Right lobe of liver (tissue), 6 donors: ENCODE measurements around the gene APOBEC3G. TPM values are rescaled to one million over a fixed set of nuclear protein-coding genes. Genes with fewer than 3 reads are reported as not detected.

Experiments used
- ATAC-seq, 4 donors: fragments of 200-7000 bp; cut with Tn5 transposase; one replicate each; pipeline ENCODE4 v1.9.1; 2020; ENCODE audit warnings: mild to moderate bottlenecking in 4 of 4, moderate library complexity in 4 of 4
- DNase-seq, 3 donors: peaks; one replicate each; pipeline ENCODE4 v3.0.0-alpha.2; 2020
- H3K27ac ChIP-seq, 3 donors: fragments of 200-600 bp; one replicate each; pipeline ENCODE4 v1.8.0; 2022
- H3K27me3 ChIP-seq, 2 donors: fragments of 200-600 bp; one replicate each; pipeline ENCODE4 v1.8.0; 2022
- H3K36me3 ChIP-seq, 4 donors: fragments of 200-600 bp; sonication (generic) in 1 of 4; one replicate each; pipeline versions ENCODE4 v1.5.1 to v1.8.0; 2017 to 2022; ENCODE audit warnings: control low read depth in 1 of 4
- H3K4me1 ChIP-seq, 4 donors: fragments of 200-600 bp; sonication (generic) in 1 of 4; one replicate each; pipeline versions ENCODE4 v1.5.1 to v1.8.0; 2017 to 2022; ENCODE audit warnings: control low read depth in 1 of 4
- H3K4me3 ChIP-seq, 3 donors: fragments of 200-600 bp; one replicate each; pipeline ENCODE4 v1.8.0; 2022
- H3K9me3 ChIP-seq, 4 donors: fragments of 200-600 bp; sonication (generic) in 1 of 4; one replicate each; pipeline versions ENCODE4 v1.5.1 to v1.8.0; 2017 to 2022; ENCODE audit warnings: control low read depth in 1 of 4
- POLR2A ChIP-seq: fragments of 450-650 bp; IDR thresholded peaks from one replicate; pipeline ENCODE4 v1.6.1; 2017; ENCODE audit warnings: antibody characterized with exemption, mild to moderate bottlenecking
- WGBS: methylation state at CpG from one replicate; pipeline ENCODE4 v1.1.6; 2018; ENCODE audit warnings: low coverage, low lambda C conversion rate; ENCODE audit not compliant: insufficient coverage; ENCODE audit errors: missing lambda C conversion rate; 5-methylcytosine and 5-hydroxymethylcytosine counted together
- intact Hi-C, 2 donors: fragments of 100-400 bp; cut with DNase I; formaldehyde crosslinking; loops; one replicate each; pipeline versions ENCODE4 v1.11.2 to v1.14.1; 2022
- total RNA-seq, 6 experiments: library from RNA; depleted of rRNA in 2 of 6; stranded (reverse); fragments of >200 nt in 2 of 6; fragmentation: NEBNext Ultra II Directional in 3 of 6; extraction: Animal tissue kit (Norgen Biotek cat#: 25700) in 3 of 6; gene quantifications; one replicate each; pipeline versions ENCODE4 v1.1.0 to v1.2.4, GENCODE V29; 2016 to 2023
- TF ChIP-seq, protein P1 (sequence below), 4 donors: fragments of 200-600 bp in 3 of 4; fragments of 450-650 bp in 1 of 4; IDR thresholded peaks; one replicate each; pipeline versions ENCODE4 v1.5.1 to v1.8.0; 2016 to 2022; ENCODE audit warnings: antibody characterized with exemption in 4 of 4, mild to moderate bottlenecking in 2 of 4
- donor health status: DM: no; HTN: yes; CAD: no.
- donor health status: DM: no; HTN: no; CAD: no.
- donor health status: DM: no; HTN: no; CAD: no.
- donor health status: DM: no; HTN: yes; CAD: no.
- donor health status: DM: no; HTN: yes; CAD: no.

APOBEC3G gene
- total RNA-seq, 6 experiments from 2014 or later = 0.42 to 3.0 (median 2.0) TPM

DNA sequence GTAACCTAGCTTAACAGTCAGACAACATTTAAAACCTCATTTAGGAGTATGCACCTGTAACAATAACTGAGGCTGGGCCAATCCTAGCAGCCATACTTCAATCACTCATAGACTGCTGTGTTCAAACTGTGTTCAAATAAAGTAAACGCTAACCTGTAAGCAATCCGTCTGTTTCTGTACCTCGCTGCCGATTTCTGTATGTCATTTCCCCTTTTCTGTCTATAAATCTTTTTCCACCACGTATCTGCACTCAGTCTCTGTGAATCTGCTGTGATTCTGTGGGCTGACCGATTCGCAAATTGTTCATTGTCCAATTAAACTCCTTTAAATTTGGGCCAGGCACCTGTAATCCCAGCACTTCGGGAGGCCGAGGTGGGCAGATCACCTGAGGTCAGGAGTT lies 32.3 kb downstream of the APOBEC3G start:
- TF ChIP-seq, protein P1, sequence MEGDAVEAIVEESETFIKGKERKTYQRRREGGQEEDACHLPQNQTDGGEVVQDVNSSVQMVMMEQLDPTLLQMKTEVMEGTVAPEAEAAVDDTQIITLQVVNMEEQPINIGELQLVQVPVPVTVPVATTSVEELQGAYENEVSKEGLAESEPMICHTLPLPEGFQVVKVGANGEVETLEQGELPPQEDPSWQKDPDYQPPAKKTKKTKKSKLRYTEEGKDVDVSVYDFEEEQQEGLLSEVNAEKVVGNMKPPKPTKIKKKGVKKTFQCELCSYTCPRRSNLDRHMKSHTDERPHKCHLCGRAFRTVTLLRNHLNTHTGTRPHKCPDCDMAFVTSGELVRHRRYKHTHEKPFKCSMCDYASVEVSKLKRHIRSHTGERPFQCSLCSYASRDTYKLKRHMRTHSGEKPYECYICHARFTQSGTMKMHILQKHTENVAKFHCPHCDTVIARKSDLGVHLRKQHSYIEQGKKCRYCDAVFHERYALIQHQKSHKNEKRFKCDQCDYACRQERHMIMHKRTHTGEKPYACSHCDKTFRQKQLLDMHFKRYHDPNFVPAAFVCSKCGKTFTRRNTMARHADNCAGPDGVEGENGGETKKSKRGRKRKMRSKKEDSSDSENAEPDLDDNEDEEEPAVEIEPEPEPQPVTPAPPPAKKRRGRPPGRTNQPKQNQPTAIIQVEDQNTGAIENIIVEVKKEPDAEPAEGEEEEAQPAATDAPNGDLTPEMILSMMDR (IDR thresholded peaks at IDR 0.05) = no peak
- no peak for TF ChIP-seq POLR2A
- WGBS = 63% methylated on average over 7 of the region's 9 CpGs
- ATAC-seq = no peak

DNA sequence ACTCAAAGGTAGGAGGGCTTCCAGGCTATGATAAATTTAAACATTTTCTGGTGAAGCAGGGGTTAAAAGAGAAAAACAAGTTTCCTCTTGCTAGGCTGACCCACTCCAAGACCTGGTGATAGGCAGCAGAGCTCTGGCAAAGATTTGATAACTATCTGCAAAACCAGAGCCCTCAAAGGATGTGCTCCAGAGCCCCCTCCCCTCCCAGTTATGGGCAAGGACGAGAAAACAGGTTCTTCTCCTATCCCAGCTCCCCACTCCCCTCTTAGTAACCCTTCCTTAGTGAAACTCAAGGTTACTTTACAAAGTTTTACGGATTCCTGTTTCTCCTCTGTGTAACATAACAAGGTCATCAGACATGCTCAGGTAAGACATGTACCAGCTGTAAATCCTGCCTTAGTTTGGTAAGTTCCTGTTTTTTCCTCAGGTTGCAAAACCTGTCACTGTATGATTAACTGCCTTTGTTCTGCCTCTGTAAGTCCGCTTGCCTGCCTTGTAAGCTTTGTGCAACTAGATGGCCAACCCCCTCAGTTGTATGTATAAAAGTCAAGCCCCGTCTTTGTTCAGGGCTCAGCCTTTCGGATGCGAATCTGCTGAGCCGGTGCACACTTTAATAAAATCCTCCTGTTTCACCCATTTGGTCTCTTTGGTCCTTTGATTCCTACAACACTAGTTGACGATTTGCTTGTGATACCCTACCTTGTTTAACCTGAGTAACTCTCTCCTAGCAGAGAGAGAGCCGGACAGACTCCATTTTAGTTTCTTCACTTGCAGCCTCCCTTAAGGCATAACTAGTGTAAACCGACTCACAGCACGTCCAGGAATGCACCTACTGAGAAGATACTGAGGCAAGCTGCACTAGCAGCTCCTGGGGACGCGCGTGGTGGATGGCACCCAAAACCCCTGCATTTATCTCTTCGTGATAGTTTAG lies 33.8 kb downstream of the APOBEC3G start:
- Histone ChIP-seq H3K4me3 (no peak overlapping the region), H3K4me1 (no peaks in the 10 kb centered on the region), H3K27ac (no peak overlapping the region), H3K9me3 (no peaks in the 10 kb centered on the region), H3K36me3 (no peaks in the 10 kb centered on the region), H3K27me3 (no peaks in the 10 kb centered on the region)
- ATAC-seq = no peak
- 61% methylated on average over 14 of the region's 15 CpGs for WGBS
- no peak for TF ChIP-seq POLR2A
- TF ChIP-seq, protein P1 (IDR thresholded peaks at IDR 0.05) = no peak
- intact Hi-C loops = no loop called here
- DNase-seq = no peak

More for the DNA sequence above, 32.3 kb downstream of the APOBEC3G start:
- H3K9me3 ChIP-seq = no peaks in the 10 kb centered on the region
- no peaks in the 10 kb centered on the region for H3K36me3 ChIP-seq
- H3K27ac ChIP-seq = no peak overlapping the region
- intact Hi-C loops = no loop called here
- no peak for DNase-seq
- H3K4me1 ChIP-seq = no peaks in the 10 kb centered on the region
- H3K4me3 ChIP-seq = no peak overlapping the region
- no peaks in the 10 kb centered on the region for H3K27me3 ChIP-seq

DNA sequence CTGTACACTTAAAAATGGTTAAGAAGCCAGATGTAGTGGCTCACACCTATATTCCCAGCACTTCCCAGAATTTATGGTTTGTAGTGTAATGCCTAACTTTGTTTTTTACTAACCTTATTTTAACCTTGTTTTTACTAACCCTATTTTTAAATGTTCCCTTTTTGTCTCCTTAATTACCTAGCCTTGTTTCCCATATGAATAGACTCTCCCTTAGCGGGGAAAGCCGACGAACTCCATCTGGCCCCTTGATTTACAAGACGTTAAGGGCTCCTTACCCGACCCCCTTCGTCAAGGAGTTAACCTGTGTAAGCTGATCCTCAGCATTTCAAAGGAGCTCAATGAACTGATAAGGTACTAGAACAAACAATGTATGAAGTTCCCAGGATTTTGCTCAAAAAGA lies 37.0 kb downstream of the APOBEC3G start:
- no peaks in the 10 kb centered on the region for H3K36me3 ChIP-seq
- 16% methylated on average over 6 of the region's 6 CpGs for WGBS
- no peak for TF ChIP-seq POLR2A
- TF ChIP-seq, protein P1 (IDR thresholded peaks at IDR 0.05) = no peak
- H3K27ac ChIP-seq = no peak overlapping the region
- ATAC-seq = no peak
- intact Hi-C loops = no loop called here
- DNase-seq = no peak
- no peaks in the 10 kb centered on the region for H3K9me3 ChIP-seq
- H3K4me1 ChIP-seq = no peaks in the 10 kb centered on the region
- no peaks in the 10 kb centered on the region for H3K27me3 ChIP-seq
- H3K4me3 ChIP-seq = no peak overlapping the region

DNA sequence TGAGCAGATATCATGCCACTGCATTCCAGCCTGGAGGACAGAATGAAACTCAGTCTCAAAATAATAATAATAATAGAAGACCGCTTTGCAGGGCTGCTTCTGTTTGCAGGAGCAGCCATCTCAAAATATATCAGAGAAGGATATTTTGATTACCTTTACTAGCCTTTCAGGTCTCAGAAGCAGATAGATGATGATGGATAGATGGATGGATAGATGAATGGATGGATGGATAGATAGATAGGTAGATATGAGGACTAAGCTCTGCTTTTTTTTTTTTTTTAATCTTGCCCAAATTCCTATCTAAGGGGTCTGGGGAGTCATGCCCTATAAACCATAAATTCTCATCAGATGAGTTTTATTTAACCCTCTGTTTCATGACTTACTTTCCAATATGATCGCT lies 38.5 kb downstream of the APOBEC3G start:
- TF ChIP-seq POLR2A = no peak
- TF ChIP-seq, protein P1 (IDR thresholded peaks at IDR 0.05) = no peak
- DNase-seq = no peak
- H3K36me3 ChIP-seq = no peaks in the 10 kb centered on the region
- intact Hi-C loops = no loop called here
- no peaks in the 10 kb centered on the region for H3K9me3 ChIP-seq
- H3K27me3 ChIP-seq = no peaks in the 10 kb centered on the region
- H3K4me1 ChIP-seq = no peaks in the 10 kb centered on the region
- H3K27ac ChIP-seq = no peak overlapping the region
- no peak overlapping the region for H3K4me3 ChIP-seq
- 64% methylated on average over 2 of the region's 2 CpGs for WGBS
- no peak for ATAC-seq
